Esophagus muscularis mucosa (tissue), 4 donors: ENCODE data around the gene PPIA. TPM values are rescaled to one million over a fixed set of nuclear protein-coding genes. Genes with fewer than 3 reads are reported as not detected.
"Not testable (repeated sequence)": the region's sequence is repeated elsewhere in the genome, so short reads cannot be mapped to it uniquely, and the experiment has no call there.

Source experiments
- DNase-seq: peaks from one replicate; pipeline ENCODE4 v3.0.0-alpha.2; 2017; ENCODE audit errors: extremely low spot score
- H3K27ac ChIP-seq, 4 donors: fragments of 200-600 bp; sonication (generic); replicated peaks in 1 of 4; 1 replicate in 3 of 4; 2 replicates in 1 of 4; pipeline ENCODE4 v1.5.1; 2016 to 2019; ENCODE audit warnings: mild to moderate bottlenecking in 1 of 4
- H3K27me3 ChIP-seq, 4 donors: fragments of 200-600 bp; sonication (generic); one replicate each; pipeline versions ENCODE4 v1.5.1 to v1.6.0; 2016 to 2019
- H3K36me3 ChIP-seq, 4 donors: fragments of 200-600 bp; sonication (generic); one replicate each; pipeline ENCODE4 v1.5.1; 2016 to 2019
- H3K4me1 ChIP-seq, 4 donors: fragments of 200-600 bp; sonication (generic); one replicate each; pipeline ENCODE4 v1.5.1; 2016 to 2019
- H3K4me3 ChIP-seq, 4 donors: fragments of 200-600 bp; sonication (generic); 1 replicate in 2 of 4; 2 replicates in 2 of 4; pipeline ENCODE4 v1.5.1; 2016 to 2019; ENCODE audit warnings: mild to moderate bottlenecking in 4 of 4, moderate library complexity in 1 of 4
- H3K9me3 ChIP-seq, 4 donors: fragments of 200-600 bp; sonication (generic); 1 replicate in 3 of 4; 2 replicates in 1 of 4; pipeline ENCODE4 v1.5.1; 2016 to 2019
- CTCF ChIP-seq, 3 experiments: fragments of 200-600 bp in 2 of 3; fragments of 450-650 bp in 1 of 3; sonication (generic) in 2 of 3; IDR thresholded peaks; one replicate each; pipeline ENCODE4 v1.5.1; 2017 to 2019; ENCODE audit warnings: antibody characterized with exemption in 3 of 3, mild to moderate bottlenecking in 2 of 3, moderate library complexity in 1 of 3
- EP300 ChIP-seq: sonication (generic); formaldehyde crosslinking; IDR thresholded peaks from one replicate; pipeline ENCODE4 v1.6.1; 2017; ENCODE audit warnings: antibody characterized with exemption
- POLR2A ChIP-seq: fragments of 450-650 bp; IDR thresholded peaks from one replicate; pipeline ENCODE4 v1.6.1; 2017; ENCODE audit warnings: antibody characterized with exemption, moderate library complexity, mild to moderate bottlenecking, low read depth
- POLR2AphosphoS5 ChIP-seq, 2 donors: sonication (generic); formaldehyde crosslinking; IDR thresholded peaks; one replicate each; pipeline ENCODE4 v1.6.1; 2017; ENCODE audit warnings: antibody characterized with exemption in 2 of 2
- WGBS: methylation state at CpG from one replicate; pipeline ENCODE4 v1.1.5; 2018; 5-methylcytosine and 5-hydroxymethylcytosine counted together
- intact Hi-C: fragments of 100-400 bp; cut with DNase I; formaldehyde crosslinking; loops from one replicate; pipeline ENCODE4 v1.15.1; 2023
- total RNA-seq, 4 donors: library from RNA; depleted of rRNA; stranded (reverse); fragments of >200 nt; gene quantifications; one replicate each; pipeline versions ENCODE4 v1.1.0 to v1.2.1, GENCODE V29; 2016

PPIA gene
- total RNA-seq, 4 donors from 2014 or later, result 1,223 to 1,666 (median 1,462) TPM

- H3K9me3 ChIP-seq, result no peaks in the 10 kb centered on the region
- peaks cover 46 to 71% (median 60%) of the 10 kb centered on the region in 4 donors for H3K36me3 ChIP-seq
- H3K27ac ChIP-seq, result no peak overlapping the region
- no peak for DNase-seq
- TF ChIP-seq POLR2A (no peak), EP300 (no peak), CTCF (IDR thresholded peaks at IDR 0.05) (no peak), POLR2AphosphoS5 (IDR thresholded peaks at IDR 0.05) (no peak)
- intact Hi-C loops, result no loop called here
- H3K27me3 ChIP-seq, result no peaks in the 10 kb centered on the region
- H3K4me1 ChIP-seq, result peaks cover 22 to 31% (median 29%) of the 10 kb centered on the region in 4 donors
- no peak overlapping the region for H3K4me3 ChIP-seq
- WGBS, result 86% methylated on average over 5 of the region's 5 CpGs
These were observed 5.4 kb downstream of the PPIA start for GRCh38 chr7:44801890-44802289.

GRCh38 chr7:44802418-44803025, 6.0 kb downstream of the PPIA start:
- WGBS, result 90% methylated on average over 5 of the region's 5 CpGs
- H3K36me3 ChIP-seq, result peaks cover 46 to 71% (median 60%) of the 10 kb centered on the region in 4 donors
- no peak overlapping the region for H3K27ac ChIP-seq
- TF ChIP-seq CTCF (IDR thresholded peaks at IDR 0.05) (no peak), POLR2AphosphoS5 (IDR thresholded peaks at IDR 0.05) (no peak), EP300 (no peak), POLR2A (no peak)
- no peak for DNase-seq
- intact Hi-C loops, result no loop called here
- H3K27me3 ChIP-seq, result no peaks in the 10 kb centered on the region
- H3K9me3 ChIP-seq, result no peaks in the 10 kb centered on the region
- no peak overlapping the region for H3K4me3 ChIP-seq
- peaks cover 22 to 31% (median 29%) of the 10 kb centered on the region in 4 donors for H3K4me1 ChIP-seq

GRCh38 chr7:44803828-44804519, 7.5 kb downstream of the PPIA start:
- H3K27ac ChIP-seq, H3K27me3 ChIP-seq, H3K4me3 ChIP-seq, intact Hi-C loops, DNase-seq, H3K9me3 ChIP-seq: not testable (repeated sequence)
- WGBS, result 89% methylated on average over 10 of the region's 10 CpGs
- Histone ChIP-seq H3K4me1 (peaks cover 11 to 17% (median 15%) of the 10 kb centered on the region in 4 donors), H3K36me3 (peaks cover 46 to 66% (median 59%) of the 10 kb centered on the region in 4 donors)

- Histone ChIP-seq H3K4me1 (no peaks in the 10 kb centered on the region), H3K4me3 (no peak overlapping the region), H3K36me3 (peaks cover 29 to 47% (median 41%) of the 10 kb centered on the region in 4 donors), H3K27me3 (no peaks in the 10 kb centered on the region), H3K27ac (no peak overlapping the region), H3K9me3 (no peaks in the 10 kb centered on the region)
- DNase-seq, result no peak
- WGBS, result 87% methylated on average over 5 of the region's 5 CpGs
- no peak for TF ChIP-seq CTCF (IDR thresholded peaks at IDR 0.05)
- no peak for TF ChIP-seq POLR2A
- no peak for TF ChIP-seq POLR2AphosphoS5 (IDR thresholded peaks at IDR 0.05)
- no peak for TF ChIP-seq EP300
- intact Hi-C loops, result no loop called here
These were observed 9.5 kb downstream of the PPIA start for GRCh38 chr7:44805950-44806349.

GRCh38 chr7:44808914-44809393, 12.5 kb downstream of the PPIA start:
- Histone ChIP-seq H3K4me1 (no peaks in the 10 kb centered on the region), H3K27ac (no peak overlapping the region), H3K27me3 (no peaks in the 10 kb centered on the region), H3K9me3 (no peaks in the 10 kb centered on the region), H3K4me3 (no peak overlapping the region), H3K36me3 (peaks cover under 1 to 17% (median 12%) of the 10 kb centered on the region in 4 donors)
- 85% methylated on average over 4 of the region's 4 CpGs for WGBS
- intact Hi-C loops, result no loop called here
- no peak for DNase-seq
- no peak for TF ChIP-seq EP300
- no peak for TF ChIP-seq CTCF (IDR thresholded peaks at IDR 0.05)
- no peak for TF ChIP-seq POLR2A
- no peak for TF ChIP-seq POLR2AphosphoS5 (IDR thresholded peaks at IDR 0.05)
